Left ventricle myocardium inferior (tissue), 1 donor: ENCODE measurements around the gene BLOC1S2. TPM values are rescaled to one million over a fixed set of nuclear protein-coding genes. Genes with fewer than 3 reads are reported as not detected.

Source experiments
- DNase-seq: peaks from one replicate; pipeline ENCODE4 v3.0.0-alpha.2; 2020
- H3K27ac ChIP-seq: fragments of 200-600 bp; replicated peaks from 2 replicates; pipeline ENCODE4 v1.8.0; 2021
- H3K27me3 ChIP-seq: fragments of 200-600 bp; 2 replicates; pipeline ENCODE4 v1.8.0; 2021; ENCODE audit warnings: low read depth
- H3K36me3 ChIP-seq: fragments of 200-600 bp; 2 replicates; pipeline ENCODE4 v1.8.0; 2021
- H3K4me1 ChIP-seq: fragments of 200-600 bp; 2 replicates; pipeline ENCODE4 v1.8.0; 2021
- H3K4me3 ChIP-seq: fragments of 200-600 bp; 2 replicates; pipeline ENCODE4 v1.8.0; 2021; ENCODE audit warnings: mild to moderate bottlenecking, moderate library complexity
- H3K9me3 ChIP-seq: fragments of 200-600 bp; replicated peaks from 2 replicates; pipeline ENCODE4 v1.8.0; 2021
- CTCF ChIP-seq: fragments of 200-600 bp; IDR thresholded peaks from 2 replicates; pipeline ENCODE4 v1.8.0; 2021; ENCODE audit warnings: antibody characterized with exemption, mild to moderate bottlenecking, borderline replicate concordance
- intact Hi-C: fragments of 100-400 bp; cut with micrococcal nuclease; formaldehyde crosslinking; loops from one replicate; pipeline ENCODE4 v1.11.0; 2022
- long read RNA-seq: library from polyadenylated mRNA; unstranded; transcript quantifications from one replicate; pipeline ENCODE4 v2.0.0, GENCODE V29; 2021
- total RNA-seq: library from RNA; stranded (reverse); fragmentation: NEBNext Ultra II Directional; extraction: Animal tissue kit (Norgen Biotek cat#: 25700); gene quantifications from one replicate; pipeline ENCODE4 v1.2.1, GENCODE V29; 2021
- donor health status: DM: no; HTN: yes; CAD: no; lungs with severe emphysema.

The BLOC1S2 gene
- 21.0 TPM for total RNA-seq
- long read RNA-seq, transcript BLOC1S2-202 (5 exons, 1,249 nt) = major isoform, 15 of 19 reads
- long read RNA-seq, partial matches to known transcripts = 0 of 19 reads
- long read RNA-seq, other reads (novel, unspliced or antisense) = 3 of 19 reads

GRCh38 chr10:100286051-100287033 is at the start of gene BLOC1S2:
TSS of gene BLOC1S2 (minus strand) at chr10:100286680. CDS start at chr10:100286659, 21 bp downstream.
- H3K27ac ChIP-seq = peak within 1 kb of the TSS; percentile 93
- no peaks in the 10 kb centered on the region for H3K27me3 ChIP-seq
- H3K4me3 ChIP-seq = peak within 1 kb of the TSS; percentile 94
- H3K4me1 ChIP-seq = peaks cover 54% of the 10 kb centered on the region
- DNase-seq = peak; percentile 88
- peaks cover 1% of the 10 kb centered on the region for H3K36me3 ChIP-seq
- TF ChIP-seq CTCF = peak; percentile 35
- no peaks in the 10 kb centered on the region for H3K9me3 ChIP-seq
- intact Hi-C loops = no loop called here

GRCh38 chr10:100334762-100335161 is 48.3 kb upstream of the BLOC1S2 start:
- Histone ChIP-seq H3K9me3 (no peaks in the 10 kb centered on the region), H3K4me3 (no peak overlapping the region), H3K27me3 (peaks cover 87% of the 10 kb centered on the region), H3K4me1 (no peaks in the 10 kb centered on the region), H3K36me3 (no peaks in the 10 kb centered on the region), H3K27ac (no peak overlapping the region)
- TF ChIP-seq CTCF = no peak
- intact Hi-C loops = no loop called here
- DNase-seq = no peak

- intact Hi-C loops = no loop called here
- no peak for TF ChIP-seq CTCF
- Histone ChIP-seq H3K4me3 (no peak overlapping the region), H3K9me3 (no peaks in the 10 kb centered on the region), H3K4me1 (no peaks in the 10 kb centered on the region), H3K36me3 (no peaks in the 10 kb centered on the region), H3K27me3 (peaks cover 91% of the 10 kb centered on the region), H3K27ac (no peak overlapping the region)
- no peak for DNase-seq
Observed at GRCh38 chr10:100333661-100334440, 47.4 kb upstream of the BLOC1S2 start.

- H3K4me3 ChIP-seq = no peak overlapping the region
- H3K27ac ChIP-seq = no peak overlapping the region
- H3K9me3 ChIP-seq = no peaks in the 10 kb centered on the region
- no peaks in the 10 kb centered on the region for H3K36me3 ChIP-seq
- intact Hi-C loops = no loop called here
- H3K4me1 ChIP-seq = no peaks in the 10 kb centered on the region
- peaks cover 98% of the 10 kb centered on the region for H3K27me3 ChIP-seq
- TF ChIP-seq CTCF = no peak
- DNase-seq = no peak
Observed at GRCh38 chr10:100333106-100333505, 46.6 kb upstream of the BLOC1S2 start.

GRCh38 chr10:100330079-100330478 is 43.6 kb upstream of the BLOC1S2 start, which contains the start of gene PKD2L1:
TSS of gene PKD2L1 (minus strand) at chr10:100330228. CDS start at chr10:100330103, 125 bp downstream.
- intact Hi-C loops = no loop called here
- no peaks in the 10 kb centered on the region for H3K9me3 ChIP-seq
- H3K36me3 ChIP-seq = no peaks in the 10 kb centered on the region
- no peak for TF ChIP-seq CTCF
- no peak within 1 kb of the TSS for H3K4me3 ChIP-seq
- H3K4me1 ChIP-seq = peaks cover 5% of the 10 kb centered on the region
- DNase-seq = no peak
- no peak within 1 kb of the TSS for H3K27ac ChIP-seq
- peaks cover 83% of the 10 kb centered on the region for H3K27me3 ChIP-seq
